GM21717 (cell line): Measurements from ENCODE around the gene IFT25.
"Not testable (repeated sequence)": the region's sequence is repeated elsewhere in the genome, so short reads cannot be mapped to it uniquely, and the experiment has no call there.

Experiments used
- ATAC-seq: cut with Tn5 transposase; IDR thresholded peaks from one replicate; pipeline ENCODE4 v1.9.1; 2021; ENCODE audit warnings: mild to moderate bottlenecking, moderate library complexity; ENCODE audit not compliant: unreplicated experiment

Gene IFT25

DNA sequence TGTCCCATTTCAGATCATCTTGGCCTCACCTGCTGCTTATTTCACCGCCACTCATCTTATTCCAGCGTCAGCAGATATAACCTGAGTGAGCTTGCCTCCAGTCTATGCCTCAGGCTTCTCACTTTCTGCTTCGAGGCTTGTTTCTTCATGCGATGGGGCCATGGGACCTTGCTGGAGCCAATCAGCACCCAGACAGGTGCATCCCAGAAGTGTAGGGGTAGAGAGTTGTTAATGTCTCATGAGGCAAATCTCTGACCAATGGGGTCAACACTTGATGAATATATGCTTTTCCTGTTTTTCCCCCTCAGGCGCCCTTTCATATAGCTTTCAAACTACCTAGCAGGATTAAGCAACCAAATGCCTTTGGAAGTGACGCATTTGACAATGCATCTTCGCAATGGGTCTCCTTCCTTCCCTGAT, 55.0 kb downstream of the IFT25 start:
- no peak for ATAC-seq

DNA sequence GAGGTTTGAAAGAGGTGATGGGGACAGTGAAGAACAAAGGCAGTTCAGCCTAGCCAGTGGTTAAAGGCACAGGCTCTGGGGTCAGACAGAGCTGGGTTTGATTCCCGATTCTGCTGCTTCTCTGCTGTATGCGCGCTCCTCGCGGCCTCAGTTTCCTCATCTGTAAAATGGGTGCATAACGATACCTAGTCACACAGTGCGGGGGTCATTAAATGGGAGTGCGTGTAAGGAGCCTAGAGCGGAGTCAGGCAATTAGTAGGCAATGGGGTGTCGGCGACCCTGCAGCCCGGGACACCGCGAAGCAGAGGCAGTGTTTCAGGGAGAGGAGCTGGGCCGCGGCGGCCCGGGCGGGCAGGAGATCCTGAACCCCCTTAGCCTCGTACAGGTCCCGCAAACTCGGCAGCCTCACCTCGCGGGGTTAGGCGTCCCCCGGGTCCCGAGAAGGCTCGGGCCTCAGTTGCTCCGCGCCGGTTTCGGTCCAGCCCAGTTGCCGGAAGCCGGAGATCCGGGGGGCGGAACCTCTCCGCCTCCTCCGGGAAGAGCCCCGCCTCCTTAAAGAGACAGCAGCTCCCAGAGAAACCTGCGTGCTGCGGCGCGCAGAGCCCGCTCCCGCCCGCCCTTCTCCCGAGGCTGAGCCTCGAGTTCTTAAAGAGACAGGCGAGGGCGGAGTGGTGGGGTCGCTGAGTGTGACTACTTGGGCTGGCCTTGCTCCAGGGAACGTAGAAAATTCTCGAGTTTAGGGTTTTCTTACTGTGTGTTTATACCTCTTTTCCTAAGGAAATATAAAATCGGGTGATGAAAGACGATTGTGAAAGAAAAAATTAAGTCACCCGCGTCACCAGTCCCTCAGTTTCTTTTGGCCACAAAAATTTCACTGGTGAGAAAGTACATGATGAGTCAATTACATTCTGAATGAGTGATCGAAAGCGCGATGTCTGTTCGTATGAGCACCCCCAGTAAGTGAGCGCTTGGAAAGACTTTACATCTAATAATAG, 55.9 kb downstream of the IFT25 start, which contains the start of gene YIPF1:
Gene YIPF1, minus strand, starts transcription at position 494 of the 995 bp plus-strand sequence. CDS start 860 bp downstream, outside the sequence.
- ATAC-seq, result peak; percentile 83

DNA sequence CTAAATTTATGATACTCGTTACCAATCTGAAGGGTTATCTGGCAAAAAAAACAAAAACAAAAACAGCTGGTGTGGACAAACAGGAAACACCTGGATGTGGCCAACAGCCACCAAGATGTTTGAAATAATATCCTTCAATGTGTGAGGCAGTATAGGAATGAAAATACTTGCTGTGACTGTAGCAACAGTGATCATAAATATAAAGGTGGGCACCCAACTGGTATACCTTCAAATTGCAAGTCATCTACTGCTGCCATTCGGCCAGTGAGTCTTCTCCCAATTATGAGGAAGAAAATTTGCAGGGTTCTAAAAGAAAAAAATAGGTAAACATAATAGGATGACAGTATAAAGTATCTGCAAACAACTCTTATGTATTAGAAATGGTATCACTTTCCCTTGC, 56.8 kb downstream of the IFT25 start:
- no peak for ATAC-seq

DNA sequence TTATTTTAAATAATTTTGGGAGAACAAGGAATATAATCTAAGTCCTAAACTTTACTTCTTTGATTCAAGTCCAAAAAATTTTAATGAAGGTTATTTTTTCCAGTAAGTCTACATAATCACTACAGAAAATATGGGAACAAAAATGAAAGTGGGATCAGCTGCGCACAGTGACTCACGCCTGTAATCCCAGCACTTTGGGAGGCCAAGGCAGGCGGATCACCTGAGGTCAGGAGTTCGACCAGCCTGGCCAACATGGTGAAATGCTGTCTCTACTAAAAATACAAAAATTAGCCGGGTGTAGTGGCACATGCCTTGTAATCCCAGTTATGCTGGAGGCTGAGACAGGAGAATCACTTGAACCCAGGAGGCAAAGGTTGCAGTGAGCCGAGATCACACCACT, 61.9 kb downstream of the IFT25 start:
- not testable (repeated sequence) for ATAC-seq

DNA sequence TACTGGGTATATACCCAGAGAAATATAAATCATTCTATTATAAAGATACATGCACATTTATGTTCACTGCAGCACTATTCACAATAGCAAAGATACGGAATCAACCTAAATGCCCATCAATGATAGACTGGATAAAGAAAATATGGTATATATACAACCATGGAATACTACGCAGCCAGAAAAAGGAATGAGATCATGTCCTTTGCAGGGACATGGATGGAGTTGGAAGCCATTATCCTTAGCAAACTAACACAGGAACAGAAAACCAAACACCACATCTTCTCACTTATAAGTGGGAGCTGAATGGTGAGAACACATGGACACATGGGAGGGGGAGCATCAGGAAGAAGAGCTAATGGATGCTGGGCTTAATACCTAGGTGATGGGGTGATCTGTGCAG, 63.6 kb downstream of the IFT25 start:
- ATAC-seq, result not testable (repeated sequence)

DNA sequence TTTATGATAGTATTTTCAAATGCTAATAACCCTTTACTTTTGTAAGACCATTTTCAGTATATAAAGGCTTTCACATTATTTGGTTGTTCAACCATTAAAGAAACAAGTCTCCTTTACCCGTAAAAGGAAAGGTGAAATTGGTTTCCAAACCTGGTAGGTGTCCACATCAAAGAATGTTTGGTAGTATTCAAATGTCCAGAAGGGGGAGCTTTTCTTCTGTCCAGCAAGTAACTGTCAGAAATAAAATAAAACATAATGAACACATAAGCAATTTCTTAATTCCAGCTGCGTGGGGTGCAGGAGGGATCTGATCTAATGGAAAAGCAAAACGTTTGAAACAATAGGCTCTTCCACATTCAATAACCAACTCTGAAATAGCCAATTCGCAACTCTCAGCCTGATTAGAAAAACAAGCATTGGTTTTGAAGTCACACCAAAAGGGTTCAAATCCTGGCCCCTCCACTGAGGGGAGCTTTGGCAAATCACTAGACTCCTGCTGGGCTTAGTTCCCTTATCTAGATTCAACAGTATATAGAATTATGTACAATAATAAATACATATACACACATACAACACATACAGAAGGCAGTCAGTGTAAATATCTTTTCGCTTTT, 66.9 kb downstream of the IFT25 start:
- ATAC-seq, result no peak

DNA sequence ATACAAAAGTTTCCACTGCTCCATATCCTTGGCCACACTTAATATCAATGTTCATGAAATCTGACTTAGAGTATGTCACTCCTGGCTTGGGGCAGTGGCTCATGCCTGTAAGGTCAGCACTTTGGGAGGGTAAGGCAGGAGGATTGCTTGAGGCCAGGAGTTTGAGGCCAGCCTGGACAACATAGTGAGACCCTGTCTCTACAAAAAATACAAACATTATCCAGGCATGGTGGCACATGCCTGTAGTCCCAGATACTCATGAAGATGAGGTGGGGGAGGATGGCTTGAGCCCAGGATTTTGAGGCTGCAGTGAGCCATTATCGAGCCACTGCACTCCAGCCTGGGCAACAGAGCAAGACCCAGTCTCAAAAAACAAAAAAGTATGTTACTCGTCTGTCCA, 70.3 kb downstream of the IFT25 start:
- ATAC-seq, result not testable (repeated sequence)

DNA sequence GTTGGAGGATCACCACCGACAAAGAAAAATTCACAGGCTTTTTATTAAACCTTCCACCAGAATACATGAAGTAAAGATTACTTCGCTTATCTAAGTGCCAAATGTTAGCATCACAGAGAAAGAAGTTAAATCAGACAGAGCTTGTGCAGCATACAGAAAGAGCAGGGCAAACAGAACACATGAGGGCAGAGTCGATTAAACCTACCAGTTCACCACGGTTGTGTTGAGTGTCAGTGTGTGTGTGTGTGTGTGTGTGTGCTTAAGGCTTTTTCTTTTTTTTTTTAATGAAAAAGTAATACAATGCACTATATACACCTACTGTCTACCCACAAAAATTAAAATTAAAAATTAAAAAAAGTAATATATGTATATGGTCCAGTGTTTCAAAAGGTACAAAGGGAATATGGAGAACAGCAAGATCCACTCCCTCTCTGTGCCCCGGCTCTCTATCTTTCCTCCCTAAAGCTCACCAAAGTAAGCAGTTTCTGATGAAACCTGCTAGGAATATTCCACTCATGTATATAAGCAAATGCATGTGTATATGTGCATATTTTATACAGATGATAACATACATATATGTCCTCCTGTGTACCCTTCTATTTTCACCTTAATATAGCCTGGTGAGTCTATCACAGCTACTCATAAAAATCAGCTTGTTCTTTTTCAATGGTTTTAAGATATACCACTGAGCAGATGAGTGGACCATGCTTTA, 73.6 kb downstream of the IFT25 start:
- ATAC-seq, result no peak
